Progenitor cell of endocrine pancreas (in vitro differentiated cells): ENCODE measurements around the gene AQP1. TPM values are rescaled to one million over a fixed set of nuclear protein-coding genes. Genes with fewer than 3 reads are reported as not detected.

Experiments used
- DNase-seq: peaks from one replicate; pipeline ENCODE4 v3.0.0; 2021; ENCODE audit warnings: low spot score; ENCODE audit not compliant: unreplicated experiment
- H3K27ac Mint-ChIP-seq: 2 replicates; pipeline ENCODE4 v1.8.0; 2021; ENCODE audit warnings: mild to moderate bottlenecking, moderate library complexity, mixed read lengths
- H3K27me3 Mint-ChIP-seq: 2 replicates; pipeline ENCODE4 v1.8.0; 2021; ENCODE audit warnings: mixed read lengths
- H3K36me3 Mint-ChIP-seq: 2 replicates; pipeline ENCODE4 v1.8.0; 2022; ENCODE audit warnings: mixed read lengths; ENCODE audit not compliant: insufficient read depth
- H3K4me1 Mint-ChIP-seq: 2 replicates; pipeline ENCODE4 v1.8.0; 2021; ENCODE audit warnings: low read depth, mixed read lengths
- H3K4me3 Mint-ChIP-seq: 2 replicates; pipeline ENCODE4 v1.8.0; 2021; ENCODE audit warnings: low read depth, mild to moderate bottlenecking, moderate library complexity, mixed read lengths
- H3K9me3 Mint-ChIP-seq: 2 replicates; pipeline ENCODE4 v1.8.0; 2021; ENCODE audit warnings: low read depth, mixed read lengths
- CTCF ChIP-seq: fragments of 200-600 bp; sonication (generic); IDR thresholded peaks from one replicate; pipeline ENCODE4 v1.5.0; 2021; ENCODE audit warnings: antibody characterized with exemption, mild to moderate bottlenecking; ENCODE audit not compliant: unreplicated experiment
- total RNA-seq: library from RNA; stranded (reverse); gene quantifications from 2 replicates; pipeline ENCODE4 v1.2.1, GENCODE V29; 2021

AQP1 gene
- total RNA-seq, 1 donor from 2014 or later, result 1.3 TPM

DNA sequence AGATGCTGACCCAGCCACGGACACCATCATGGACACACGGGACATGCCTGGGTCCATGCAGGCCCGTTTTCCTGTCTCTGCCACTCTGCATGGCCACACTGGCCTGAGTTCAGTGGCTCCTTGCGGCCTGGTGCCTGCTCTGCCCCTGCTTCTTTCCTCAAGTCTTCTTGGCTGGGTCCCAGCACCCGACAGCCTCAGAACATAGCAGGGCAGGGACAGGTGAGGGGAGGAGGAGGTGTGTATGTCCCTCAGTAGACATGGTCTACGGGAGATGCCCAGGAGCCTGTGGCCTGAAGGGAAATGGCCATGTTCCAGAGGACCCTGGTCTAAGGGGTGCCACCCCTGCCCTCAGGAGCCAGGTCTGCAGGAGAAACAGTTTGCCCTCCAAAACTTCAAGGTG lies 2.2 kb upstream of the AQP1 start:
- Mint-ChIP-seq H3K4me1 (peaks cover 3% of the 10 kb centered on the region), H3K4me3 (no peak overlapping the region), H3K9me3 (no peaks in the 10 kb centered on the region), H3K36me3 (no peaks in the 10 kb centered on the region), H3K27me3 (peaks cover 17% of the 10 kb centered on the region), H3K27ac (no peak overlapping the region)
- no peak for TF ChIP-seq CTCF
- DNase-seq, result no peak

DNA sequence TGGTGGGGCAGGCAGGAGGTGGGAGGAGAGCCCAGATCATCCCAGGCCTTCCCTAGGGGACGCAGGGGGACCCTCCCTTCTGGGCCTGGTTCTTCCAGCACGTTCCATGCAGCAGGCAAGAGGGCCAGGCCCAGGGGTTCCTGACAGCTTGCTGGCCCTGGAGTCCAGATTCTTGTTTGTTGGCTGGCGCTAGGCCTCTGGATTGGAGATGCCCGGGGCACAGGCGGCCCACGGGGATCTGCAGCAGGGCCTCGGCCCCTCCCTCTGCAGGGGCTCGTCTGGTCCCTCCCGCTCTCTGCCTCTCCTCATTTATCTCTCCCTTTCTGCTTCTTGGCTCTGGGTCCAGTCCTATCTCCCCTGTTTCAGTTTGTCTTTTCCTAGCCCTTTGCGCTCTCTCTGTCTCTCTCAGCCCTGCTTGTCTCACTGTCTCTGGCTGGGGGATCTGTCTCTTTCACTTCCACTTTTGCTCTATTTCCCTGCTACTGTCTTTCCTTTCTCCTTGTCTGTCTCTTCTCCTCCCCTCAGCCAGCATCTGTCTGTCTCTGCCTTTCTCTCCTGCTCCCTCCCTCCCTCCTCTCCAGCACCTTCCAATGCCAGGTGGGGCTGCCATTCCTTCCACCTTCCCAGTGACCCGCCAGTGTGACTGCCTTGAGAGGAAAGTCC lies 1.1 kb upstream of the AQP1 start:
- no peak for DNase-seq
- Mint-ChIP-seq H3K4me3 (no peak overlapping the region), H3K27ac (no peak overlapping the region), H3K9me3 (no peaks in the 10 kb centered on the region), H3K27me3 (peaks cover 17% of the 10 kb centered on the region), H3K36me3 (no peaks in the 10 kb centered on the region), H3K4me1 (peaks cover 6% of the 10 kb centered on the region)
- TF ChIP-seq CTCF, result no peak

DNA sequence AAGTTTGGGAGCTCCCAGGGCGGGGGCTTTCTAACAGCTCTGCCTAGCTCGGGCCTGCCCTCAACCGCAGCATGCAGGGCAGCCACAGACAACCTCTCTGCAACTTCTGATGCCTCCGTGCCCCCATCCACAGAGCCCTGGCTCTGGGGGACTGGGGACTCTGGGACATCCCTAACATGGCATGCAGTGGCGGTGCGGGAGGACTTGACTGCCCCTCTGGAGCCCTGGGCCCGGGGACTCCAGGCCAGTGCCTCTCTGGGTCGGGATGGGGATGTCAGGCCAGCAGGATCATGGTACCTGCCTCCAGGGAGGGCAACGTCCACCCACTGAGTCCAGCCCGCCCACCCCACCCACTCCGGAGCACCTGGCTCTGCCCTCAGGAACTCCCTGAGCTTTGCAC lies 520 bp upstream of the AQP1 start:
- no peak for DNase-seq
- Mint-ChIP-seq H3K36me3 (no peaks in the 10 kb centered on the region), H3K27ac (no peak overlapping the region), H3K4me1 (peaks cover 6% of the 10 kb centered on the region), H3K27me3 (peaks cover 17% of the 10 kb centered on the region), H3K4me3 (no peak overlapping the region), H3K9me3 (no peaks in the 10 kb centered on the region)
- TF ChIP-seq CTCF, result no peak

- no peaks in the 10 kb centered on the region for H3K9me3 Mint-ChIP-seq
- H3K27ac Mint-ChIP-seq, result no peak overlapping the region
- TF ChIP-seq CTCF, result no peak
- H3K36me3 Mint-ChIP-seq, result no peaks in the 10 kb centered on the region
- peaks cover 15% of the 10 kb centered on the region for H3K27me3 Mint-ChIP-seq
- DNase-seq, result no peak
- peaks cover 13% of the 10 kb centered on the region for H3K4me1 Mint-ChIP-seq
- H3K4me3 Mint-ChIP-seq, result no peak overlapping the region
These were observed 523 bp downstream of the AQP1 start for GRCh38 chr7:30912021-30912730.

GRCh38 chr7:30912731-30912985 lies 1.0 kb downstream of the AQP1 start:
- no peak overlapping the region for H3K4me3 Mint-ChIP-seq
- no peak overlapping the region for H3K27ac Mint-ChIP-seq
- TF ChIP-seq CTCF, result no peak
- H3K4me1 Mint-ChIP-seq, result peaks cover 16% of the 10 kb centered on the region
- DNase-seq, result no peak
- no peaks in the 10 kb centered on the region for H3K9me3 Mint-ChIP-seq
- H3K27me3 Mint-ChIP-seq, result peaks cover 15% of the 10 kb centered on the region
- H3K36me3 Mint-ChIP-seq, result no peaks in the 10 kb centered on the region
